ENCODE results near the gene ATXN1.

ATXN1 gene

DNA sequence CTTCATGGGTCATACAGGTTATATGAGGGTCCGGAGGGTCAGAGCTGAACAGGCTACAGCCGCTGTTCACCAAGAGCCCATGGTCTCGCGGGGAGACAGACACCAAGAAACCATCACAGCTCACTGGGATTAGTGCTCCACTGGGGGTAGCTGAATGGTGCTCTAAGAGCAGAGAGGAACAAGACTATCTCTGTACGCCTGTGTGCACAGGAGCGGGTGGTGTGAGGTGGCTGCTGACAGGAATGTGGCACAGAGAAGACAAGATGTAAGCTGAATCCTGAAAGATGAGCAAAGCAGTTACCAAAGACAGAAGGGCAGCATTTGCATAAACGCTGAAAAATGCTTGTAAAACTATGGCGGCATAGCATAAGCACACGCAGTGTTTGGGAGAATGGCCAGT lies 383.8 kb downstream of the ATXN1 start:
- Histone ChIP-seq H3K4me3 (ENCODE audit: low read depth, low read length) (no peak overlapping the region), H3K4me1 (ENCODE audit: control insufficient read depth, insufficient read depth, low read length) (no peaks in the 10 kb centered on the region), H3K27ac (ENCODE audit: extremely low read depth, low read depth, low read length) (no peak overlapping the region), H3K36me3 (ENCODE audit: control insufficient read depth in 2 of 2, insufficient read depth in 1 of 2, low read length in 2 of 2) (no peaks in the 10 kb centered on the region), H3K9me3 (ENCODE audit: control insufficient read depth, insufficient read depth, low read depth, low read length) (no peaks in the 10 kb centered on the region)
- CTCF ChIA-PET, result interaction anchor here (0.6 to 1.0 kb wide), 2 partner anchors 45 to 1330 kb away, joined by 3 to 4 read pairs; no protein-coding TSS in a partner anchor
- POLR2A ChIA-PET, result no interaction called here
- TF ChIP-seq, protein P1, sequence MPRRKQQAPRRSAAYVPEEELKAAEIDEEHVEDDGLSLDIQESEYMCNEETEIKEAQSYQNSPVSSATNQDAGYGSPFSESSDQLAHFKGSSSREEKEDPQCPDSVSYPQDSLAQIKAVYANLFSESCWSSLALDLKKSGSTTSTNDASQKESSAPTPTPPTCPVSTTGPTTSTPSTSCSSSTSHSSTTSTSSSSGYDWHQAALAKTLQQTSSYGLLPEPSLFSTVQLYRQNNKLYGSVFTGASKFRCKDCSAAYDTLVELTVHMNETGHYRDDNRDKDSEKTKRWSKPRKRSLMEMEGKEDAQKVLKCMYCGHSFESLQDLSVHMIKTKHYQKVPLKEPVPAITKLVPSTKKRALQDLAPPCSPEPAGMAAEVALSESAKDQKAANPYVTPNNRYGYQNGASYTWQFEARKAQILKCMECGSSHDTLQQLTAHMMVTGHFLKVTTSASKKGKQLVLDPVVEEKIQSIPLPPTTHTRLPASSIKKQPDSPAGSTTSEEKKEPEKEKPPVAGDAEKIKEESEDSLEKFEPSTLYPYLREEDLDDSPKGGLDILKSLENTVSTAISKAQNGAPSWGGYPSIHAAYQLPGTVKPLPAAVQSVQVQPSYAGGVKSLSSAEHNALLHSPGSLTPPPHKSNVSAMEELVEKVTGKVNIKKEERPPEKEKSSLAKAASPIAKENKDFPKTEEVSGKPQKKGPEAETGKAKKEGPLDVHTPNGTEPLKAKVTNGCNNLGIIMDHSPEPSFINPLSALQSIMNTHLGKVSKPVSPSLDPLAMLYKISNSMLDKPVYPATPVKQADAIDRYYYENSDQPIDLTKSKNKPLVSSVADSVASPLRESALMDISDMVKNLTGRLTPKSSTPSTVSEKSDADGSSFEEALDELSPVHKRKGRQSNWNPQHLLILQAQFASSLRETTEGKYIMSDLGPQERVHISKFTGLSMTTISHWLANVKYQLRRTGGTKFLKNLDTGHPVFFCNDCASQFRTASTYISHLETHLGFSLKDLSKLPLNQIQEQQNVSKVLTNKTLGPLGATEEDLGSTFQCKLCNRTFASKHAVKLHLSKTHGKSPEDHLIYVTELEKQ (tag by site-specific recombination; IDR thresholded peaks at IDR 0.05; ENCODE audit: borderline replicate concordance), result no peak
- TF ChIP-seq MYNN (tag by site-specific recombination; IDR thresholded peaks at IDR 0.05; ENCODE audit: borderline replicate concordance) (no peak), ZNF133 (tag by site-specific recombination; IDR thresholded peaks at IDR 0.05) (no peak), SP2 (tag by site-specific recombination; IDR thresholded peaks at IDR 0.05) (no peak), ZNF660 (tag by site-specific recombination; IDR thresholded peaks at IDR 0.05) (no peak), ZNF24 (tag by site-specific recombination; IDR thresholded peaks at IDR 0.05) (no peak), ZNF366 (tag by site-specific recombination; conservative IDR thresholded peaks at IDR 0.05) (no peak), ZNF776 (tag by site-specific recombination; IDR thresholded peaks at IDR 0.05; ENCODE audit: borderline replicate concordance) (no peak), ZNF175 (tag by site-specific recombination; IDR thresholded peaks at IDR 0.05) (no peak)
- TF ChIP-seq, protein P2, sequence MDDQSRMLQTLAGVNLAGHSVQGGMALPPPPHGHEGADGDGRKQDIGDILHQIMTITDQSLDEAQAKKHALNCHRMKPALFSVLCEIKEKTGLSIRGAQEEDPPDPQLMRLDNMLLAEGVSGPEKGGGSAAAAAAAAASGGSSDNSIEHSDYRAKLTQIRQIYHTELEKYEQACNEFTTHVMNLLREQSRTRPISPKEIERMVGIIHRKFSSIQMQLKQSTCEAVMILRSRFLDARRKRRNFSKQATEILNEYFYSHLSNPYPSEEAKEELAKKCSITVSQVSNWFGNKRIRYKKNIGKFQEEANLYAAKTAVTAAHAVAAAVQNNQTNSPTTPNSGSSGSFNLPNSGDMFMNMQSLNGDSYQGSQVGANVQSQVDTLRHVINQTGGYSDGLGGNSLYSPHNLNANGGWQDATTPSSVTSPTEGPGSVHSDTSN (CRISPR knock-in tag; IDR thresholded peaks at IDR 0.05), result no peak

DNA sequence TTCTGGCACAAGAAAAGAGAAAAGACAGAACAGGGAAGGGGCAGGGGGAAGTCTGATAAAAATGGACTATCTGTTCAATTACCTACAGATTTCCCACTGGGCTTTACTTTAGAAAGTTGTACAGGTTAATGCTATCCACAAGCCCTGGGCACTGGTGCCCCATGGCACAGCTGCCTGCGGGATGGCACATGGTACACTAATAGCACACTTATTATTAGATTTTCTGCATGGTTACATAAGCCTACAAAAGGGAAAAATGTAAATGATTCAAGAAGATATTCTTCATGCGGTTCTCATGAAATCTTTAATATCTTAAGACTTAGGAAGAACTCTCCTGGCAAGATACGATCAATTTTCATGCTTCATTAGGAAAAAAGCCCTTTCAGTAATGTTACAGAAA lies 385.4 kb downstream of the ATXN1 start:
- CTCF ChIA-PET, result interaction anchor here (0.7 kb wide), 1 partner anchor 43 kb away, joined by 3 read pairs; no protein-coding TSS in a partner anchor
- H3K4me3 ChIP-seq (ENCODE audit: low read depth, low read length), result no peak overlapping the region
- no peaks in the 10 kb centered on the region for H3K36me3 ChIP-seq (ENCODE audit: control insufficient read depth in 2 of 2, insufficient read depth in 1 of 2, low read length in 2 of 2)
- no peak overlapping the region for H3K27ac ChIP-seq (ENCODE audit: extremely low read depth, low read depth, low read length)
- H3K9me3 ChIP-seq (ENCODE audit: control insufficient read depth, insufficient read depth, low read depth, low read length), result no peaks in the 10 kb centered on the region
- H3K4me1 ChIP-seq (ENCODE audit: control insufficient read depth, insufficient read depth, low read length), result no peaks in the 10 kb centered on the region; the same call in 1 of the 2 replicates
- TF ChIP-seq ZNF768 (tag by site-specific recombination; IDR thresholded peaks at IDR 0.05), result no peak
- TF ChIP-seq, protein P3, sequence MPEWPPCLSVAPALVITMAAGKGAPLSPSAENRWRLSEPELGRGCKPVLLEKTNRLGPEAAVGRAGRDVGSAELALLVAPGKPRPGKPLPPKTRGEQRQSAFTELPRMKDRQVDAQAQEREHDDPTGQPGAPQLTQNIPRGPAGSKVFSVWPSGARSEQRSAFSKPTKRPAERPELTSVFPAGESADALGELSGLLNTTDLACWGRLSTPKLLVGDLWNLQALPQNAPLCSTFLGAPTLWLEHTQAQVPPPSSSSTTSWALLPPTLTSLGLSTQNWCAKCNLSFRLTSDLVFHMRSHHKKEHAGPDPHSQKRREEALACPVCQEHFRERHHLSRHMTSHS (tag by site-specific recombination; IDR thresholded peaks at IDR 0.05), result no peak
- no peak for TF ChIP-seq ZNF548 (tag by site-specific recombination; IDR thresholded peaks at IDR 0.05)
- TF ChIP-seq ZNF114 (tag by site-specific recombination; IDR thresholded peaks at IDR 0.05), result no peak
- no peak for TF ChIP-seq ZNF211 (tag by site-specific recombination; IDR thresholded peaks at IDR 0.05; ENCODE audit: low read depth)
- TF ChIP-seq ZNF571 (tag by site-specific recombination; IDR thresholded peaks at IDR 0.05), result no peak
- no peak for TF ChIP-seq ZNF514 (tag by site-specific recombination; IDR thresholded peaks at IDR 0.05)
- TF ChIP-seq, protein P4, sequence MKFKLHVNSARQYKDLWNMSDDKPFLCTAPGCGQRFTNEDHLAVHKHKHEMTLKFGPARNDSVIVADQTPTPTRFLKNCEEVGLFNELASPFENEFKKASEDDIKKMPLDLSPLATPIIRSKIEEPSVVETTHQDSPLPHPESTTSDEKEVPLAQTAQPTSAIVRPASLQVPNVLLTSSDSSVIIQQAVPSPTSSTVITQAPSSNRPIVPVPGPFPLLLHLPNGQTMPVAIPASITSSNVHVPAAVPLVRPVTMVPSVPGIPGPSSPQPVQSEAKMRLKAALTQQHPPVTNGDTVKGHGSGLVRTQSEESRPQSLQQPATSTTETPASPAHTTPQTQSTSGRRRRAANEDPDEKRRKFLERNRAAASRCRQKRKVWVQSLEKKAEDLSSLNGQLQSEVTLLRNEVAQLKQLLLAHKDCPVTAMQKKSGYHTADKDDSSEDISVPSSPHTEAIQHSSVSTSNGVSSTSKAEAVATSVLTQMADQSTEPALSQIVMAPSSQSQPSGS (tag by site-specific recombination; IDR thresholded peaks at IDR 0.05; ENCODE audit: low read depth), result no peak
- TF ChIP-seq ZBTB20 (tag by site-specific recombination; IDR thresholded peaks at IDR 0.05), result no peak
- TF ChIP-seq WT1 (tag by site-specific recombination; IDR thresholded peaks at IDR 0.05), result no peak
- TF ChIP-seq, protein P1 (tag by site-specific recombination; IDR thresholded peaks at IDR 0.05; ENCODE audit: borderline replicate concordance), result no peak
- TF ChIP-seq ZNF521 (tag by site-specific recombination; IDR thresholded peaks at IDR 0.05), result no peak
- TF ChIP-seq, protein P5, sequence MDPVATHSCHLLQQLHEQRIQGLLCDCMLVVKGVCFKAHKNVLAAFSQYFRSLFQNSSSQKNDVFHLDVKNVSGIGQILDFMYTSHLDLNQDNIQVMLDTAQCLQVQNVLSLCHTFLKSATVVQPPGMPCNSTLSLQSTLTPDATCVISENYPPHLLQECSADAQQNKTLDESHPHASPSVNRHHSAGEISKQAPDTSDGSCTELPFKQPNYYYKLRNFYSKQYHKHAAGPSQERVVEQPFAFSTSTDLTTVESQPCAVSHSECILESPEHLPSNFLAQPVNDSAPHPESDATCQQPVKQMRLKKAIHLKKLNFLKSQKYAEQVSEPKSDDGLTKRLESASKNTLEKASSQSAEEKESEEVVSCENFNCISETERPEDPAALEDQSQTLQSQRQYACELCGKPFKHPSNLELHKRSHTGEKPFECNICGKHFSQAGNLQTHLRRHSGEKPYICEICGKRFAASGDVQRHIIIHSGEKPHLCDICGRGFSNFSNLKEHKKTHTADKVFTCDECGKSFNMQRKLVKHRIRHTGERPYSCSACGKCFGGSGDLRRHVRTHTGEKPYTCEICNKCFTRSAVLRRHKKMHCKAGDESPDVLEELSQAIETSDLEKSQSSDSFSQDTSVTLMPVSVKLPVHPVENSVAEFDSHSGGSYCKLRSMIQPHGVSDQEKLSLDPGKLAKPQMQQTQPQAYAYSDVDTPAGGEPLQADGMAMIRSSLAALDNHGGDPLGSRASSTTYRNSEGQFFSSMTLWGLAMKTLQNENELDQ (tag by site-specific recombination; IDR thresholded peaks at IDR 0.05; ENCODE audit: low read depth), result no peak
- POLR2A ChIA-PET, result no interaction called here
